ENCODE measurements around the gene RAB30.

Gene RAB30

DNA sequence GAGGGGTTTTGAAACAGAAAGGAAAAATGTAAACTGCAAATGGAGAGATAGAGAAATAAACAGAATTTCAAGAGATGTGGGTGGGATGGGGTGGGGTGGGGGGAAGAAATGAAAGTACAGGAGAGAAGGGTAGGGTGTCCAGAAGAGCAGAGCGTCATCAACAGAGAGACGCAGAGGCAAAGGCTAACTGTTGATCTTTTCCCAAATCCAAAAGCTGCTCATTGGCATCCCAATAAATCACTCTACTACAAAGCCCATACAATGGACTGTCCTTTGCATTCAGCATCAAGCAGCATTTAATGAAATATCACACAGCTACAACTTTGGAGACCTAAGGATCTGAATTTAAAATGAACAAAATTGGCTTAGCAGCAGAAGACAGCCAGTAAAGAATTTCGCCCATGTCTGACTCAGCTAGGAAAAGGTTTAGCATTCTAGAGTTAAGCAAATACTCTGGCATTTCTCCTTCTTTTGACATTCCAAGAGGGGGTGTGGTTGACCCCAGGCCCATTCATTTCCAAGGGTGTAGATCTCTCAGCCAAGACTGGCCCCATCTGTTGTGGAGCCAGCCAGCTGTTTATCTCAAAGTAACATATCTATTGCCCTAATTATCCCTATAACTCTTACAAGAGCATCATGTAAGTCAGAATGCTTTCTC, 1.5 kb downstream of the RAB30 start:
- no peak for FAIRE-seq

DNA sequence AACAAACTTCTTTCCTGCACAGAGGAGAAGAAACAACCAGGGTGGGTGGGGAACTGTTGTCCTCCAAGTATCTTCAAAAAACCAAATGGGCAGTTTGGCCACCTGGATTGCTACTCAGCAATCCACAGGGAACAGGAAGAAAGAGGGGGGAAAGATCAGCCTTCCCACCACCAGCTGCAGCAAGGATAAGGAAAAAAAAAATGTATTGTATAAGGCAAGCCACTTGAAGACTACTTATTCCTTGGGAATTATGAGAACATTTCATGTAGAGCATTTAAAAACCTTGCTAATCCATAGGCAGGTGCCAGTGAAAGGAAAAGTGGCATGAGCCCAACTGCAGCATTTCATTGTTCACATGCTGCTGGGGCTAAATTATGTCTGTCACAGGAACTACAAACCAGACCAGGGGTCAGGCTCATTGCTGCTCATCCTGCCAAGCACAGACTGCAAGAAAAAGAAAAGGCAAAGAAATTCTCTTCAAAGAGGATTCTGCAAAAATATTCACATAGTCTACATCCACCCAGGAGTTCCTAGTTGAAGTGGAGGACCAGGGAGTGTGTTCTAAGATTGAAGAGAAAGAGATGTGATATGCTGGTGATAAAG, 2.2 kb downstream of the RAB30 start:
- no peak for FAIRE-seq

- FAIRE-seq = no peak
Observed at GRCh38 chr11:83068568-83068967, 3.1 kb downstream of the RAB30 start.

- no peak for FAIRE-seq
Observed at GRCh38 chr11:83064011-83064410, 7.7 kb downstream of the RAB30 start.

- no peak for FAIRE-seq
Observed at GRCh38 chr11:83063073-83063754, 8.5 kb downstream of the RAB30 start.

- no peak for FAIRE-seq
Observed at GRCh38 chr11:83061883-83062282, 9.8 kb downstream of the RAB30 start.

DNA sequence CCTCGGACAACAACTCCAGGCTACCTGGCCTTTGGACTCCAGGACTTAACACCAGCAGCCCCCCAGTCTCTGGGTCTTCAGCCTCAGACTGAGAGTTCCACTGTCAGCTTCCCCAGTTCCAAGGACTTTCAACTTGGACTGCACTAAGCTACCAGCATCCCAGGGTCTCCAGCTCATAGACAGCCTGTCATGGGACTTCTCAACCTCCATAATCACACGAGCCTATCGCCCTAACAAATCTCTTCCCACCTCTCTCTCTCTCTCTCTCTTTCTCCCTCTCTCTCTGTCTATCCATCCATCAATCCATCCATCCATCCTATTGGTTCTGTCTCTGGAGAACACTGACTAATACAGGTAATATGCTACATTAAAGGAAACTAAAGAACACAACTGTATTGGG, 10.7 kb downstream of the RAB30 start:
- FAIRE-seq = no peak

DNA sequence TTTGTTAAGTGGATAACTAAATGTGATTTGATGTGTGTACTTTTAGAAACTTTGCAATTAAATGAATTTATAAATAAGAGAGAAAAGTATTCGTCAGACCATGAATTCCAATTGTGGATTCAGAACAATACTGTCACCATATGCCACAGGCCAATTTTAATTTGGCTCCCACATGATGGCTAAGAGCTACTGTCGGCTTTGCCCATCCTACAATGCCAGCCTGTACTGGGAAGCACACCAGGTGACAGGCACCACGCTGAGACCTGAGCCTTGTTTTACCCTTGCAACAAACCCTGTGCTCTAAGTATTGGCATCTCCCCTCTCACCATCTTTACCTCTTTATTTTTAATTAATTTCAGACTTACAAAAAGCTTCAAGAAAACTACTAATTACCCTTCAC, 14.0 kb downstream of the RAB30 start:
- FAIRE-seq = no peak

DNA sequence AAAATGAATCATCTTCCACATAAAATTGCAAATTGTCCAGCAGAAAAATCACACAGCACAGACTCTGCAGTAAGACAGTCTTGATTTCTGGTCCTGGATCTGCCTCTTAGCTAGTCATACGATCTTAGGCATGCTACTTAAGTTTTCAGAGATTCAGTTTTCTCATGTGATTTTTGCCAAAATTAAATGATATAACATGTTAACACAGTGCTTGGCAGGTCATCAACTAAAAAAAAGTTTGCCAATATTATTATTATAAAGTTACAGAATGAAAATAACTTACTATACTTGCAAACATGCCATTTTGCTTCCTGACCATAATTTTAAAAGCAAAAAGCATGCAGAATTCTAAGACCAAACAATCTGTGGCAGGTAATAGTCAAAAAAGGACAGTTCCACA, 15.1 kb downstream of the RAB30 start:
- FAIRE-seq = no peak

GRCh38 chr11:83056204-83056603, 15.5 kb downstream of the RAB30 start:
- no peak for FAIRE-seq

DNA sequence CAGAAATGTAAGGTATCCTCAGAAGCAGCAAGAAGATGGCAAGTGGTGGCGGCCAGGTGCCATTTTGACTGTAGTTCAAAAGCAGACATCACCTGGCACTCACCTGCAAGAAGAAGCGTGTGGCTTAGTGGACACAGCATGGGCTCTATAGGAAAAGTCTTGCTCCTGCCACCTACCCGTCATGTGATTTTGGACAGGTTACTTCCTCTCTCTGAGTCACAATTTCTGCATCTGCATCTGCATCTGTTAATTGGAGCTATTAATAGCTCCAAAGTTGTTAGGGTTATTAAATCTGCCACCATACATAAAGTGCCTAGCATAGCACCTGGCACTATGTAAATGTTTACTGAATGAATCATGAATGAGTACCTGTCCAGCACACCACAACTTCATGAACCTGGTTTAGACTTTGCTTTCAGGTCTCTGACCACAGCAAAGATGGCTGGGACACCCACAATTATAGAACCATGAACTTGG, 16.8 kb downstream of the RAB30 start:
- FAIRE-seq = no peak

DNA sequence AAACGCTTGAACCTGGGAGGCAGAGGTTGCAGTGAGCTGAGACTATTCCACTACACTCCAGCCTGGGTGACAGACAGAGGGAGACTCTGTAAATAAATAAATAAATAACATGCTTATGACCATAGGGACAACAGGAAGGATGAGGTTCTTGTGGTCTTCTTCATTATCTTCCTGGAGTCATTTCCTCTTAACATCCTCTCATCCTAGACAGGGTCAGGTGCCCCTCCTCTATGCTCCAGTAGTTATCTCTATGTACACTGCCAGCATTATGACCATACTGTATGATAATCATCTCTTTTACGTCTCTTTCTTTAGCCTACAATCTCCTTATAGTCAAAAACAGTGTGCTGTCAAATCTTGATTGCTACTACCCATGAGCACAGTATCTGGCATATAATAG, 17.7 kb downstream of the RAB30 start:
- FAIRE-seq = no peak

GRCh38 chr11:83051760-83052671, 19.7 kb downstream of the RAB30 start:
- FAIRE-seq = no peak

- FAIRE-seq = no peak
Observed at GRCh38 chr11:83047515-83048225, 24.0 kb downstream of the RAB30 start.

GRCh38 chr11:83046621-83047172, 25.0 kb downstream of the RAB30 start:
- FAIRE-seq = no peak

GRCh38 chr11:83044958-83045712, 26.6 kb downstream of the RAB30 start:
- FAIRE-seq = no peak

GRCh38 chr11:83042964-83043711, 28.6 kb downstream of the RAB30 start:
- FAIRE-seq = no peak

- FAIRE-seq = no peak
Observed at GRCh38 chr11:83041126-83041525, 30.6 kb downstream of the RAB30 start.

- no peak for FAIRE-seq
Observed at GRCh38 chr11:83039566-83039965, 32.1 kb downstream of the RAB30 start.

DNA sequence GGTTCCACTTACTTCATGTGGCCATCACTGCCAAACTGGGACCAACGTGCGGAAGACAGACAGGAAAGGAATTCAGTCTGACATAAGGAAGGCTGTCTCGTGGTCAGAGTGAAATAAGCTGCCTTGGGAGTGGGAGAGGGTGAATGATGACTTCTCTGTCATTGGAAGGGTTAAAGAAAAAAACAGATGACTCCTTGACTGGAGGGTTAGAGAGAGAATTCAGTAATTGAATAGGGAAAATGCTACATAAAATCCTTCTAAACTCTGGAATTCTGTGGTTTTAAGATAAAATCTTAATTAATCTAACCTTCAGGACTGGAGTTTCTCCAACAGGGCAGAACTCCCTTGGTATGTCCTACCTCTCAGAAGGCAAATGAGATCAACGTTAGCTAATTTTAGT, 33.8 kb downstream of the RAB30 start:
- no peak for FAIRE-seq

- FAIRE-seq = no peak
Observed at GRCh38 chr11:83036701-83037100, 35.0 kb downstream of the RAB30 start.
